Measurements from ENCODE around the gene FAM78A. TPM values are rescaled to one million over a fixed set of nuclear protein-coding genes. Genes with fewer than 3 reads are reported as not detected.

FAM78A gene
- total RNA-seq, 1 experiment from 2014 or later, result 1.3 TPM

DNA sequence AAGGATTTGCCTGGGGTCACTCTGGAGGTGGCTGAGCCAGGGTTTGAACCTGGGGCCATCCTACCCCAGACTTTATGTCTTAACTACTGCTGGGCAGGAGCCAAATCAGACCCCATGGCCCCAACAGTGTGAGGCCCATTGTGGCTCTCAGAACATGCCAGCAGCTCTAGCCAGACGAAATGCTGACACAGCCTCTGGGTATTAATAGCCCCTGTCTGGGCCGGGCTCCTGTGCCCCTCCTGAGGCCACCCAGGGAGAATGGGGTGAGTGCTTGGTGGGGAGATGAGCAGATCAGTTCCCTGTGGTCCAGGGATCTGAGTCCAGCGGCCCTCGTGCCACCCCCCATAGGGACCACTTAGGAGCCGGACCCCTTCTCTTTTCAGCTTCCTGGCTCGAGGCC is 11.0 kb upstream of the FAM78A start:
- no peak for TF ChIP-seq EZH2 (IDR thresholded peaks at IDR 0.05; ENCODE audit: low read depth)
- TF ChIP-seq, protein P1, sequence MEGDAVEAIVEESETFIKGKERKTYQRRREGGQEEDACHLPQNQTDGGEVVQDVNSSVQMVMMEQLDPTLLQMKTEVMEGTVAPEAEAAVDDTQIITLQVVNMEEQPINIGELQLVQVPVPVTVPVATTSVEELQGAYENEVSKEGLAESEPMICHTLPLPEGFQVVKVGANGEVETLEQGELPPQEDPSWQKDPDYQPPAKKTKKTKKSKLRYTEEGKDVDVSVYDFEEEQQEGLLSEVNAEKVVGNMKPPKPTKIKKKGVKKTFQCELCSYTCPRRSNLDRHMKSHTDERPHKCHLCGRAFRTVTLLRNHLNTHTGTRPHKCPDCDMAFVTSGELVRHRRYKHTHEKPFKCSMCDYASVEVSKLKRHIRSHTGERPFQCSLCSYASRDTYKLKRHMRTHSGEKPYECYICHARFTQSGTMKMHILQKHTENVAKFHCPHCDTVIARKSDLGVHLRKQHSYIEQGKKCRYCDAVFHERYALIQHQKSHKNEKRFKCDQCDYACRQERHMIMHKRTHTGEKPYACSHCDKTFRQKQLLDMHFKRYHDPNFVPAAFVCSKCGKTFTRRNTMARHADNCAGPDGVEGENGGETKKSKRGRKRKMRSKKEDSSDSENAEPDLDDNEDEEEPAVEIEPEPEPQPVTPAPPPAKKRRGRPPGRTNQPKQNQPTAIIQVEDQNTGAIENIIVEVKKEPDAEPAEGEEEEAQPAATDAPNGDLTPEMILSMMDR (conservative IDR thresholded peaks at IDR 0.05), result no peak
- no peaks in the 10 kb centered on the region for H3K4me1 ChIP-seq (replicated peaks; ENCODE audit: insufficient read depth)
- H3K4me3 ChIP-seq, result no peak overlapping the region
- H3K27ac ChIP-seq, result no peak overlapping the region
- no peaks in the 10 kb centered on the region for H3K9me2 ChIP-seq (ENCODE audit: insufficient read depth)
- no peaks in the 10 kb centered on the region for H3K36me3 ChIP-seq (ENCODE audit: low read depth)
- BruUV-seq (replicated peaks), result no TSS peak
- H3K79me2 ChIP-seq (ENCODE audit: low read depth), result no peaks in the 10 kb centered on the region
- no peaks in the 10 kb centered on the region for H4K20me1 ChIP-seq (ENCODE audit: insufficient read depth)
- DNase-seq, result no peak
- ChIA-PET CTCF (interaction anchor here (0.5 kb wide), 1 partner anchor 77 kb away, joined by 11 read pairs; no protein-coding TSS in a partner anchor), POLR2A (ENCODE audit: unreplicated experiment) (no interaction called here)
- H3K4me2 ChIP-seq, result no peak overlapping the region
- no peaks in the 10 kb centered on the region for H3F3A ChIP-seq (ENCODE audit: insufficient read depth, low read depth)
- H3K27me3 ChIP-seq (ENCODE audit: insufficient read depth, low read depth), result peaks cover 6% of the 10 kb centered on the region
- no peak overlapping the region for H2AFZ ChIP-seq
- intact Hi-C loops (cut with micrococcal nuclease; ENCODE audit: unreplicated experiment), result no loop called here
- H3K9me3 ChIP-seq (ENCODE audit: insufficient read depth, low read depth), result no peaks in the 10 kb centered on the region

- peaks cover 31% of the 10 kb centered on the region for H3K27me3 ChIP-seq (ENCODE audit: insufficient read depth, low read depth)
- no peaks in the 10 kb centered on the region for H3K36me3 ChIP-seq (ENCODE audit: low read depth)
- H3K4me2 ChIP-seq, result no peak overlapping the region
- H3K4me3 ChIP-seq, result no peak overlapping the region
- no peak overlapping the region for H3K27ac ChIP-seq
- DNase-seq, result no peak
- H3F3A ChIP-seq (ENCODE audit: insufficient read depth, low read depth), result no peaks in the 10 kb centered on the region
- H2AFZ ChIP-seq, result no peak overlapping the region
- CTCF ChIA-PET, result no interaction called here
- POLR2A ChIA-PET (ENCODE audit: unreplicated experiment), result no interaction called here
- intact Hi-C loops (cut with micrococcal nuclease; ENCODE audit: unreplicated experiment), result no loop called here
- H3K9me2 ChIP-seq (ENCODE audit: insufficient read depth), result no peaks in the 10 kb centered on the region
- no peak for TF ChIP-seq EZH2 (IDR thresholded peaks at IDR 0.05; ENCODE audit: low read depth)
- TF ChIP-seq, protein P1 (conservative IDR thresholded peaks at IDR 0.05), result no peak
- no peaks in the 10 kb centered on the region for H4K20me1 ChIP-seq (ENCODE audit: insufficient read depth)
- H3K4me1 ChIP-seq (replicated peaks; ENCODE audit: insufficient read depth), result no peaks in the 10 kb centered on the region
- no TSS peak for BruUV-seq (replicated peaks)
- no peaks in the 10 kb centered on the region for H3K9me3 ChIP-seq (ENCODE audit: insufficient read depth, low read depth)
- H3K79me2 ChIP-seq (ENCODE audit: low read depth), result no peaks in the 10 kb centered on the region
Measured at GRCh38 chr9:131284856-131285255, 8.5 kb upstream of the FAM78A start.

- Histone ChIP-seq H3K79me2 (ENCODE audit: low read depth) (no peaks in the 10 kb centered on the region), H3K27ac (no peak overlapping the region), H3K4me3 (no peak overlapping the region), H3K9me2 (ENCODE audit: insufficient read depth) (no peaks in the 10 kb centered on the region), H4K20me1 (ENCODE audit: insufficient read depth) (no peaks in the 10 kb centered on the region), H3K36me3 (ENCODE audit: low read depth) (no peaks in the 10 kb centered on the region), H2AFZ (no peak overlapping the region), H3K4me1 (replicated peaks; ENCODE audit: insufficient read depth) (no peaks in the 10 kb centered on the region), H3K4me2 (no peak overlapping the region), H3K27me3 (ENCODE audit: insufficient read depth, low read depth) (peaks cover 36% of the 10 kb centered on the region), H3K9me3 (ENCODE audit: insufficient read depth, low read depth) (no peaks in the 10 kb centered on the region), H3F3A (ENCODE audit: insufficient read depth, low read depth) (no peaks in the 10 kb centered on the region)
- intact Hi-C loops (cut with micrococcal nuclease; ENCODE audit: unreplicated experiment), result no loop called here
- ChIA-PET POLR2A (ENCODE audit: unreplicated experiment) (no interaction called here), CTCF (no interaction called here)
- BruUV-seq (replicated peaks), result no TSS peak
- no peak for DNase-seq
- TF ChIP-seq EZH2 (IDR thresholded peaks at IDR 0.05; ENCODE audit: low read depth), result no peak
- TF ChIP-seq, protein P1 (conservative IDR thresholded peaks at IDR 0.05), result no peak
Measured at GRCh38 chr9:131282688-131283422, 6.5 kb upstream of the FAM78A start.

Measured in PC-9 (cell line).